ENCODE results near the gene FSD2. TPM values are rescaled to one million over a fixed set of nuclear protein-coding genes. Genes with fewer than 3 reads are reported as not detected.
A peak's percentile ranks its signal among the peaks of the same experiment; 100 is the strongest.

The FSD2 gene
- total RNA-seq (2021), result not detected in 2 replicates
- Bru-seq, nascent RNA, result percentile 6 among the genes with signal in this experiment
- BruChase-seq, experiment 1, labeled RNA remaining after a 2-hour chase, result percentile 10 among the genes with signal in this experiment
- BruChase-seq, experiment 2, labeled RNA remaining after a 6-hour chase, result percentile 7 among the genes with signal in this experiment
- long read RNA-seq, partial matches to known transcripts, result 0 of 3 reads
- long read RNA-seq, other reads (novel, unspliced or antisense), result 3 of 3 reads

GRCh38 chr15:82805994-82806406 is at the start of gene FSD2:
FSD2 (minus strand) TSS chr15:82806069; CDS start chr15:82787390, 18,679 bp downstream.
- Histone ChIP-seq H3K27me3 (ENCODE audit: insufficient read depth, low read depth) (peaks cover 6% of the 10 kb centered on the region; the same call in 1 of the 2 replicates), H3K9me2 (ENCODE audit: insufficient read depth) (no peaks in the 10 kb centered on the region), H3K27ac (no peak within 1 kb of the TSS), H2AFZ (no peak within 1 kb of the TSS), H3K4me3 (no peak within 1 kb of the TSS), H3K4me1 (replicated peaks; ENCODE audit: insufficient read depth) (no peaks in the 10 kb centered on the region; the same call in 1 of the 2 replicates), H3K4me2 (no peak within 1 kb of the TSS), H3K9me3 (ENCODE audit: insufficient read depth, low read depth) (no peaks in the 10 kb centered on the region), H3K79me2 (ENCODE audit: low read depth) (peaks cover 8% of the 10 kb centered on the region), H3F3A (ENCODE audit: insufficient read depth, low read depth) (peaks cover 9% of the 10 kb centered on the region; the same call in 1 of the 2 replicates), H4K20me1 (ENCODE audit: insufficient read depth) (no peaks in the 10 kb centered on the region), H3K36me3 (ENCODE audit: low read depth) (no peaks in the 10 kb centered on the region)
- DNase-seq, result no peak
- BruUV-seq (replicated peaks), result no TSS peak
- POLR2A ChIA-PET (ENCODE audit: unreplicated experiment), result no interaction called here
- TF ChIP-seq EZH2 (IDR thresholded peaks at IDR 0.05; ENCODE audit: low read depth), result no peak
- no peak for TF ChIP-seq CTCF (conservative IDR thresholded peaks at IDR 0.05)
- CTCF ChIA-PET, result no interaction called here
- intact Hi-C loops (cut with micrococcal nuclease; ENCODE audit: unreplicated experiment), result no loop called here

GRCh38 chr15:82854554-82854953 is 48.7 kb upstream of the FSD2 start:
- intact Hi-C loops (cut with micrococcal nuclease; ENCODE audit: unreplicated experiment), result no loop called here
- Histone ChIP-seq H3K27me3 (ENCODE audit: insufficient read depth, low read depth) (no peaks in the 10 kb centered on the region), H3K27ac (no peak overlapping the region), H3K36me3 (ENCODE audit: low read depth) (no peaks in the 10 kb centered on the region), H3K79me2 (ENCODE audit: low read depth) (no peaks in the 10 kb centered on the region), H2AFZ (no peak overlapping the region), H3K4me2 (no peak overlapping the region), H3K4me3 (no peak overlapping the region), H3K4me1 (replicated peaks; ENCODE audit: insufficient read depth) (no peaks in the 10 kb centered on the region), H3K9me2 (ENCODE audit: insufficient read depth) (no peaks in the 10 kb centered on the region), H3K9me3 (ENCODE audit: insufficient read depth, low read depth) (no peaks in the 10 kb centered on the region), H3F3A (ENCODE audit: insufficient read depth, low read depth) (no peaks in the 10 kb centered on the region), H4K20me1 (ENCODE audit: insufficient read depth) (no peaks in the 10 kb centered on the region)
- DNase-seq, result no peak
- ChIA-PET POLR2A (ENCODE audit: unreplicated experiment) (no interaction called here), CTCF (no interaction called here)
- TF ChIP-seq EZH2 (IDR thresholded peaks at IDR 0.05; ENCODE audit: low read depth) (no peak), CTCF (conservative IDR thresholded peaks at IDR 0.05) (no peak)
- no TSS peak for BruUV-seq (replicated peaks)

- H3K36me3 ChIP-seq (ENCODE audit: low read depth), result no peaks in the 10 kb centered on the region
- no peaks in the 10 kb centered on the region for H3K9me2 ChIP-seq (ENCODE audit: insufficient read depth)
- POLR2A ChIA-PET (ENCODE audit: unreplicated experiment), result no interaction called here
- H4K20me1 ChIP-seq (ENCODE audit: insufficient read depth), result no peaks in the 10 kb centered on the region
- H3K9me3 ChIP-seq (ENCODE audit: insufficient read depth, low read depth), result no peaks in the 10 kb centered on the region
- TF ChIP-seq CTCF (conservative IDR thresholded peaks at IDR 0.05) (no peak), EZH2 (IDR thresholded peaks at IDR 0.05; ENCODE audit: low read depth) (no peak)
- H3K79me2 ChIP-seq (ENCODE audit: low read depth), result no peaks in the 10 kb centered on the region
- H3K4me3 ChIP-seq, result no peak overlapping the region
- intact Hi-C loops (cut with micrococcal nuclease; ENCODE audit: unreplicated experiment), result no loop called here
- no peak overlapping the region for H3K27ac ChIP-seq
- no peak overlapping the region for H2AFZ ChIP-seq
- H3K27me3 ChIP-seq (ENCODE audit: insufficient read depth, low read depth), result no peaks in the 10 kb centered on the region
- no peak overlapping the region for H3K4me2 ChIP-seq
- no peak for DNase-seq
- CTCF ChIA-PET, result no interaction called here
- H3F3A ChIP-seq (ENCODE audit: insufficient read depth, low read depth), result no peaks in the 10 kb centered on the region
- H3K4me1 ChIP-seq (replicated peaks; ENCODE audit: insufficient read depth), result no peaks in the 10 kb centered on the region
- BruUV-seq (replicated peaks), result no TSS peak
These were observed 47.2 kb upstream of the FSD2 start for GRCh38 chr15:82852941-82853561.
